GM23338 (cell line): ENCODE measurements around the gene TTC33. TPM values are rescaled to one million over a fixed set of nuclear protein-coding genes. Genes with fewer than 3 reads are reported as not detected.

Source experiments
- ATAC-seq: fragments of 200-7000 bp; cut with Tn5 transposase; 3 replicates; pipeline ENCODE4 v1.9.1; 2020
- DNase-seq: peaks from one replicate; pipeline ENCODE4 v3.0.0-alpha.2; 2015; ENCODE audit warnings: low spot score
- H2AFZ ChIP-seq: fragments of 200-600 bp; sonication (generic); 2 replicates; pipeline ENCODE4 v1.8.0; 2016; ENCODE audit warnings: antibody characterized with exemption, mild to moderate bottlenecking, moderate library complexity
- H3F3A ChIP-seq: fragments of 200-600 bp; sonication (generic); replicated peaks from 2 replicates; pipeline ENCODE4 v1.8.0; 2017; ENCODE audit warnings: antibody characterized with exemption, mixed run types, low read depth
- H3K27ac ChIP-seq: fragments of 200-600 bp; sonication (generic); 2 replicates; pipeline ENCODE4 v1.6.1; 2016; ENCODE audit warnings: low read depth
- H3K27me3 ChIP-seq: fragments of 200-600 bp; sonication (generic); 2 replicates; pipeline ENCODE4 v1.8.0; 2016; ENCODE audit warnings: mild to moderate bottlenecking, mixed run types, moderate library complexity; ENCODE audit not compliant: insufficient read depth
- H3K36me3 ChIP-seq: fragments of 200-600 bp; sonication (generic); 2 replicates; pipeline ENCODE4 v1.8.0; 2016; ENCODE audit warnings: mild to moderate bottlenecking; ENCODE audit not compliant: insufficient read depth
- H3K4me1 ChIP-seq: fragments of 200-600 bp; sonication (generic); 2 replicates; pipeline ENCODE4 v1.8.0; 2016; ENCODE audit warnings: mild to moderate bottlenecking, moderate library complexity; ENCODE audit not compliant: insufficient read depth
- H3K4me2 ChIP-seq: fragments of 200-600 bp; sonication (generic); 2 replicates; pipeline ENCODE4 v1.7.1; 2017; ENCODE audit warnings: mixed run types
- H3K4me3 ChIP-seq: fragments of 200-600 bp; sonication (generic); 2 replicates; pipeline ENCODE4 v1.6.1; 2016; ENCODE audit warnings: mixed run types
- H3K79me2 ChIP-seq: fragments of 200-600 bp; sonication (generic); replicated peaks from 2 replicates; pipeline ENCODE4 v1.8.0; 2017; ENCODE audit warnings: mild to moderate bottlenecking; ENCODE audit not compliant: insufficient read depth
- H3K9me2 ChIP-seq: fragments of 200-600 bp; sonication (generic); 2 replicates; pipeline ENCODE4 v1.8.0; 2017; ENCODE audit not compliant: insufficient read depth
- H4K20me1 ChIP-seq: fragments of 200-600 bp; sonication (generic); replicated peaks from 2 replicates; pipeline ENCODE4 v1.8.0; 2017; ENCODE audit warnings: mild to moderate bottlenecking; ENCODE audit not compliant: insufficient read depth
- H3K27ac Mint-ChIP-seq: 2 replicates; pipeline ENCODE4 v1.8.0; 2020; ENCODE audit warnings: inconsistent platforms, mild to moderate bottlenecking, moderate library complexity, mixed read lengths
- H3K27me3 Mint-ChIP-seq: 3 replicates; pipeline ENCODE4 v1.8.0; 2022; ENCODE audit warnings: low read depth, mild to moderate bottlenecking, moderate library complexity, mixed read lengths, inconsistent platforms; ENCODE audit not compliant: insufficient read depth, poor library complexity
- H3K36me3 Mint-ChIP-seq: 3 replicates; pipeline ENCODE4 v1.8.0; 2021; ENCODE audit warnings: low read depth, mild to moderate bottlenecking, inconsistent platforms, moderate library complexity, mixed read lengths
- H3K4me1 Mint-ChIP-seq: 3 replicates; pipeline ENCODE4 v1.8.0; 2020; ENCODE audit warnings: mild to moderate bottlenecking, inconsistent platforms, mixed read lengths
- H3K4me3 Mint-ChIP-seq: 3 replicates; pipeline ENCODE4 v1.8.0; 2021; ENCODE audit warnings: moderate library complexity, mild to moderate bottlenecking, inconsistent platforms, mixed read lengths
- H3K9me3 Mint-ChIP-seq: 3 replicates; pipeline ENCODE4 v1.8.0; 2020; ENCODE audit warnings: moderate library complexity, mild to moderate bottlenecking, inconsistent platforms, mixed read lengths
- CTCF ChIP-seq, 2 experiments: fragments of 200-600 bp in 1 of 2; sonication (generic) in 1 of 2; conservative IDR thresholded peaks; 2 replicates each; pipeline versions ENCODE4 v1.5.1 to v1.6.1; 2016 to 2017; ENCODE audit warnings: antibody characterized with exemption in 2 of 2, low read depth in 2 of 2, mild to moderate bottlenecking in 2 of 2, moderate library complexity in 1 of 2
- EZH2 ChIP-seq: fragments of 200-600 bp; sonication (generic); IDR thresholded peaks from one replicate; pipeline ENCODE4 v1.8.0; 2017; ENCODE audit warnings: antibody characterized with exemption, mild to moderate bottlenecking, low read depth; ENCODE audit not compliant: unreplicated experiment
- EZH2phosphoT487 ChIP-seq: fragments of 200-600 bp; sonication (generic); IDR thresholded peaks from one replicate; pipeline ENCODE4 v1.8.1; 2018; ENCODE audit warnings: antibody characterized with exemption; ENCODE audit not compliant: unreplicated experiment
- JUNB ChIP-seq: IDR thresholded peaks from one replicate; pipeline ENCODE4 v1.6.1; 2016; ENCODE audit warnings: antibody characterized with exemption; ENCODE audit not compliant: unreplicated experiment
- NANOG ChIP-seq: IDR thresholded peaks from 2 replicates; pipeline ENCODE4 v1.6.1; 2016; ENCODE audit warnings: antibody characterized with exemption, borderline replicate concordance
- POLR2AphosphoS5 ChIP-seq: IDR thresholded peaks from 2 replicates; pipeline ENCODE4 v1.6.1; 2016; ENCODE audit warnings: antibody characterized with exemption, low read depth
- REST ChIP-seq: IDR thresholded peaks from one replicate; pipeline ENCODE4 v1.6.1; 2018; ENCODE audit warnings: antibody characterized with exemption; ENCODE audit not compliant: unreplicated experiment
- STAT1 ChIP-seq: IDR thresholded peaks from one replicate; pipeline ENCODE4 v1.6.1; 2016; ENCODE audit warnings: antibody characterized with exemption; ENCODE audit not compliant: unreplicated experiment
- ZNF331 ChIP-seq: fragments of 250-450 bp; sonication (Bioruptor Pico); IDR thresholded peaks from 2 replicates; pipeline ENCODE4 v1.5.0; 2020; ENCODE audit warnings: low read depth, mild to moderate bottlenecking, moderate library complexity
- ZNF462 ChIP-seq: fragments of 250-450 bp; sonication (Bioruptor Pico); IDR thresholded peaks from 2 replicates; pipeline ENCODE4 v1.5.0; 2020; ENCODE audit warnings: mild to moderate bottlenecking, moderate library complexity
- polyA plus RNA-seq: library from polyadenylated mRNA; unstranded; fragments of >200 nt; fragmentation: Nextera tagmentation; extraction: Ambion mirVana; gene quantifications from 2 replicates; pipeline ENCODE4 v1.2.1, GENCODE V29; 2016
- total RNA-seq: library from RNA; depleted of rRNA; stranded (reverse); fragments of >200 nt; shearing (Covaris generic); gene quantifications from 2 replicates; pipeline ENCODE4 v1.2.3, GENCODE V29; 2014

TTC33 gene
- total and polyA plus RNA-seq, 2 experiments from 2014 or later = 4.1 to 11.5 TPM

- no peak for TF ChIP-seq POLR2AphosphoS5
- TF ChIP-seq NANOG = no peak
- TF ChIP-seq JUNB = no peak
- TF ChIP-seq EZH2 = no peak
- no peak for TF ChIP-seq EZH2phosphoT487
- no peak for TF ChIP-seq CTCF (conservative IDR thresholded peaks at IDR 0.05; ENCODE audit: low read depth in 2 of 2)
- no peak for TF ChIP-seq REST
- no peak for TF ChIP-seq ZNF331 (CRISPR knock-in tag)
- no peak for TF ChIP-seq STAT1
- no peak for TF ChIP-seq ZNF462 (CRISPR knock-in tag)
- H3F3A ChIP-seq = no peaks in the 10 kb centered on the region
- H3K27ac Mint-ChIP-seq = no peak overlapping the region
- H3K79me2 ChIP-seq = no peaks in the 10 kb centered on the region
- H3K4me1 Mint-ChIP-seq = 0 out of 3 replicates have a peak, but pooled peaks cover 3% of the 10 kb centered on the region
- no peaks in the 10 kb centered on the region for H3K36me3 Mint-ChIP-seq
- H3K4me3 ChIP-seq = no peak overlapping the region
- no peaks in the 10 kb centered on the region for H3K9me3 Mint-ChIP-seq
- no peak overlapping the region for H3K4me2 ChIP-seq
- H3K4me3 Mint-ChIP-seq = no peak overlapping the region
- H3K27ac ChIP-seq = no peak overlapping the region
- H4K20me1 ChIP-seq = no peaks in the 10 kb centered on the region
- peaks cover 7% of the 10 kb centered on the region for H3K9me2 ChIP-seq
- ATAC-seq (no peak), DNase-seq (no peak)
- no peaks in the 10 kb centered on the region for H3K36me3 ChIP-seq
- peaks cover 3% of the 10 kb centered on the region; the same call in 1 of the 2 replicates for H3K4me1 ChIP-seq
- H2AFZ ChIP-seq = no peak overlapping the region
- H3K27me3 Mint-ChIP-seq = no peaks in the 10 kb centered on the region
- no peaks in the 10 kb centered on the region for H3K27me3 ChIP-seq
These were observed 155.4 kb downstream of the TTC33 start for GRCh38 chr5:40600383-40600782.
